ENCODE data around the gene HIGD2A. TPM values are rescaled to one million over a fixed set of nuclear protein-coding genes. Genes with fewer than 3 reads are reported as not detected.

Gene HIGD2A
- total and polyA plus RNA-seq, 10 of the 15 experiments (the other 5 are each of a cell fraction or from before 2014, with no cell fraction given), result 152 to 348 (median 194) TPM

DNA sequence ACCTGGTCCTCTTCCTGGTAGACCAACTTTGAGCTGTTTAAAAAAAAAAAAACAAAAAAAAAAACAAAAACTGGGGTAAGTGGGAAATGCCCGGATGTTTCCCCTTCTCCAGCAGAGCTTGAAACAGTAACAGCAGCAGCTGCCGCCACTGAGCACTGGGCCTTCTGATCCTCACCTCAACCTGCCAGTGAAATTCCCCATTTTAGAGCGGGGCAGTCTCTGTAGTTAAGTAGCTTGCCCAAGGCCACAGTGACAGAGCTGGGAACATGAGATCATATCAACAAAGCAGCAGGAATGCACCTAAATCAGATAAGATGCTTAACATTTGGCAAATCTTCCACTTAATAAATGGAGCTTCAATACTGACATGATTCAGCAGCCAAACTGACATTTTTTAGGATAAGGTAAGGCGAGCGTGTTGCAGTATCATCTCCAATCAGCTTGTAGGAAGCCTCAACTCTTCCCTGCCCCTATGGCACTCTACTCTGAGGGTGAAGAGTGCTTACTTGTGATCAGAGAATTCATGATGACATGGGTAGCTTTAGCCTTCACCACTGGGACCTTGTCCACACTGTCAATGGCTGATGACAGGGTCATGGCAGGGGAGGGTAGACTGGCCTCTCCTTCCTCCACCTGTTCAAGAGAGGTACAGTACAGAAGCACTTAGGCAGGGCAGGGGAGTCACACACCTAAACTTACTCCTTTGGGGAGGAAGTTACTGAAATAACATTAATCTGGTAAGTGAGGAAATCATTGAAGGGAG, 36.3 kb upstream of the HIGD2A start (continued):
- TF ChIP-seq, protein P1, sequence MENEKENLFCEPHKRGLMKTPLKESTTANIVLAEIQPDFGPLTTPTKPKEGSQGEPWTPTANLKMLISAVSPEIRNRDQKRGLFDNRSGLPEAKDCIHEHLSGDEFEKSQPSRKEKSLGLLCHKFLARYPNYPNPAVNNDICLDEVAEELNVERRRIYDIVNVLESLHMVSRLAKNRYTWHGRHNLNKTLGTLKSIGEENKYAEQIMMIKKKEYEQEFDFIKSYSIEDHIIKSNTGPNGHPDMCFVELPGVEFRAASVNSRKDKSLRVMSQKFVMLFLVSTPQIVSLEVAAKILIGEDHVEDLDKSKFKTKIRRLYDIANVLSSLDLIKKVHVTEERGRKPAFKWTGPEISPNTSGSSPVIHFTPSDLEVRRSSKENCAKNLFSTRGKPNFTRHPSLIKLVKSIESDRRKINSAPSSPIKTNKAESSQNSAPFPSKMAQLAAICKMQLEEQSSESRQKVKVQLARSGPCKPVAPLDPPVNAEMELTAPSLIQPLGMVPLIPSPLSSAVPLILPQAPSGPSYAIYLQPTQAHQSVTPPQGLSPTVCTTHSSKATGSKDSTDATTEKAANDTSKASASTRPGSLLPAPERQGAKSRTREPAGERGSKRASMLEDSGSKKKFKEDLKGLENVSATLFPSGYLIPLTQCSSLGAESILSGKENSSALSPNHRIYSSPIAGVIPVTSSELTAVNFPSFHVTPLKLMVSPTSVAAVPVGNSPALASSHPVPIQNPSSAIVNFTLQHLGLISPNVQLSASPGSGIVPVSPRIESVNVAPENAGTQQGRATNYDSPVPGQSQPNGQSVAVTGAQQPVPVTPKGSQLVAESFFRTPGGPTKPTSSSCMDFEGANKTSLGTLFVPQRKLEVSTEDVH (IDR thresholded peaks at IDR 0.05; ENCODE audit: low read depth, partially characterized antibody), result no peak
- TF ChIP-seq ZBED1 (IDR thresholded peaks at IDR 0.05; ENCODE audit: borderline replicate concordance) (no peak), ZNF384 (IDR thresholded peaks at IDR 0.05; ENCODE audit: borderline replicate concordance, low read depth, low read length) (peak; percentile 89), RUNX3 (IDR thresholded peaks at IDR 0.05; ENCODE audit: low read length) (peak; percentile 36; the same call in 1 of the 2 replicates), PAX5 (IDR thresholded peaks at IDR 0.05; ENCODE audit: borderline replicate concordance, low read depth, low read length) (0 out of 2 replicates have a peak, but pooled peaks have one; percentile 41)

DNA sequence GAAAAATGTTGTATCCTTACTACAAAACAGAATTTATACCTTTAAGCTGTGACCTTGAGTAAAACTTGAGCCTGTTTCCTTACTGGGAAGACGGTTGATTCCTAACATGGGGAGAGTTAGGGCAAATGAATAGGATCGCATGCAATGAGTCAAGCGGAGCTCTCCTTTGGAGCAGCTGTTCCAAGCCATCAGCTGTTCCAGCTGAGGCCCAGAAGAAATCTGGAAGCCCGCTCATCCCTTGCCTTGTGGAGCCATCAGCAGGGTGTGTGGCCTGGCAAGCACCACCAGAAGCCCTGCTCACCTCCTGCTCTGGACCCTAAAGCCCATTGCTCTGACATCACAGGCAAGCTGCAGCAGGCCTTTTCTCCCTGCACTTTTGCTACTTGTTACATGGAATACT, 35.0 kb upstream of the HIGD2A start:
- ChIA-PET SMC1A (ENCODE audit: uncharacterized antibody, unreplicated experiment) (interaction anchor here (1.7 to 4.3 kb wide), 2 partner anchors 8 to 10 kb away, joined by 3 to 36 read pairs; partner anchors contain the start of gene KIAA1191), POLR2A (interaction anchor here (1.4 to 4.0 kb wide), 3 partner anchors 8 to 26 kb away, joined by 4 to 41 read pairs (median 4); partner anchors contain the start of gene KIAA1191), CTCF (no interaction called here), RAD21 (ENCODE audit: unreplicated experiment) (interaction anchor here (0.6 to 3.9 kb wide), 2 partner anchors 8 to 772 kb away, joined by 3 to 29 read pairs; partner anchors contain the start of gene KIAA1191)
- in situ Hi-C loops (cut with MboI), result no loop called here
- peaks cover 14 to 15% of the 10 kb centered on the region in 2 experiments for H3K36me3 ChIP-seq (ENCODE audit: control insufficient read depth in 2 of 2, insufficient read depth in 2 of 2, low read length in 1 of 2)
- intact Hi-C loops (cut with micrococcal nuclease; ENCODE audit: unreplicated experiment), result no loop called here
- no peak overlapping the region for H3K27ac ChIP-seq (ENCODE audit: control insufficient read depth, insufficient read depth)
- H3K27me3 ChIP-seq (replicated peaks in 1 of 2; ENCODE audit: control insufficient read depth in 2 of 2, insufficient read depth in 2 of 2, low read length in 1 of 2), result no peaks in the 10 kb centered on the region
- no peak for ATAC-seq
- no peak for FAIRE-seq
- H3K79me2 ChIP-seq (ENCODE audit: control insufficient read depth, insufficient read depth, low read length), result peaks cover 20% of the 10 kb centered on the region
- no peak overlapping the region for H2AFZ ChIP-seq (ENCODE audit: control insufficient read depth, low read depth, low read length)
- no peak overlapping the region for H3K9ac ChIP-seq (ENCODE audit: control insufficient read depth, insufficient read depth, low read length)
- WGBS (ENCODE audit: insufficient coverage, insufficient replicate concordance, low lambda C conversion rate, missing lambda C conversion rate), result 98% methylated on average over 4 of the region's 4 CpGs
- no peaks in the 10 kb centered on the region for H3K9me3 ChIP-seq (replicated peaks; ENCODE audit: control insufficient read depth, insufficient read depth, low read length)
- BruUV-seq (replicated peaks), result no TSS peak
- peaks cover 4% of the 10 kb centered on the region for H3K4me1 ChIP-seq (ENCODE audit: control insufficient read depth, insufficient read depth, low read length)
- no peak overlapping the region for H3K4me2 ChIP-seq (ENCODE audit: control insufficient read depth, insufficient read depth)
- H4K20me1 ChIP-seq (ENCODE audit: control insufficient read depth, insufficient read depth), result peaks cover 4% of the 10 kb centered on the region; the same call in 1 of the 2 replicates
- DNase-seq (ENCODE audit: low read depth, low spot score), result no peak
- no peak overlapping the region for H3K4me3 ChIP-seq
- TF ChIP-seq ZBTB40 (IDR thresholded peaks at IDR 0.05; ENCODE audit: borderline replicate concordance), result no peak
- TF ChIP-seq NR2C1 (IDR thresholded peaks at IDR 0.05), result no peak
- TF ChIP-seq STAT3 (IDR thresholded peaks at IDR 0.05; ENCODE audit: low read depth, low read length), result no peak
- TF ChIP-seq RB1 (IDR thresholded peaks at IDR 0.05; ENCODE audit: borderline replicate concordance), result no peak
- no peak for TF ChIP-seq HSF1 (IDR thresholded peaks at IDR 0.05; ENCODE audit: low read depth, low read length)
- no peak for TF ChIP-seq SIX5 (IDR thresholded peaks at IDR 0.05; ENCODE audit: low read depth, low read length, severe bottlenecking)
- no peak for TF ChIP-seq JUND (IDR thresholded peaks at IDR 0.05; ENCODE audit: low read depth, low read length)
- no peak for TF ChIP-seq PAX5 (IDR thresholded peaks at IDR 0.05; ENCODE audit: borderline replicate concordance, low read depth, low read length)
- no peak for TF ChIP-seq CEBPB (IDR thresholded peaks at IDR 0.05; ENCODE audit: borderline replicate concordance in 1 of 2, low read depth in 2 of 2, low read length in 2 of 2)
